T47D (cell line): Measurements from ENCODE around the gene BTBD1.
"Not testable (repeated sequence)": the region's sequence is repeated elsewhere in the genome, so short reads cannot be mapped to it uniquely, and the experiment has no call there.

ENCODE experiments used
- DNase-seq, 2 experiments: peaks; one replicate each; pipeline versions ENCODE4 v3.0.0 to v3.0.0-alpha.2; 2011 to 2012; ENCODE audit warnings: low read depth in 1 of 2, low spot score in 1 of 2
- JUND ChIP-seq: IDR thresholded peaks from 2 replicates; pipeline ENCODE4 v1.6.1; 2012; ENCODE audit warnings: low read depth
- in situ Hi-C: cut with HindIII; loops from 2 replicates; pipeline ENCODE4 v1.10.0; 2016; ENCODE audit warnings: low sequenced_read_pairs, low pct_unique_long_range_greater_than_20kb

The BTBD1 gene

DNA sequence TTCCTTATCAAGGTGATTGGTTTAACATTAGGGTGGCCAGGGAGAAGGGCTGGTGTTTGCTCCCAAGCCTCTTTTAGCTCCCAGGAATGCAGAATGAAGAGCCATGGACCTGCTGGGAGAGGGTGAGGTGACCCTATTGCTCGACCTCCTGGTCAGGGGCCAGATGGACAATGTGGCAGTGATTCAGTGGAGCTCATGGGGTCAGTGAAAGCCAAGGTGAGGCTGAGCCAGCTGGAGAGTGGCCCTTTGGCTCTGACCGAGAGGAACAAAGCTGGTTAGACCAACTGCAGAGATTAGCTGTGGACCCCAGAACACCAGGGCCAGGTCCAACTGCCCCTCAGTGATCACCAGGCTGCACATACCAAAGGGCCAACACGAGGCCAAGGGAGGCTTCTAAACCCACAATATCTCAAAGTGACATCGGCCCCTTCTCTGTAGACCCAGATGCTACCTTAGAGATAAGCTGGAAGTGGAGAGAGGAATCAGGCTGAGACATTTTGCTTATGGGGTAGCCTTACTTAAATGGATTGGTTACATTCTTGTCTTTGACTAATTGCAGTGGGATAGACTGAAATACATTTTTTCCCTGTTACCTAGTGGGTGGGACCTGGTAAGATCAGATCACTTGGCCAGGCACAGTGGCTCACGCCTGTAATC, 15.8 kb upstream of the BTBD1 start:
- no peak for TF ChIP-seq JUND
- in situ Hi-C loops = no loop called here
- no peak for DNase-seq

DNA sequence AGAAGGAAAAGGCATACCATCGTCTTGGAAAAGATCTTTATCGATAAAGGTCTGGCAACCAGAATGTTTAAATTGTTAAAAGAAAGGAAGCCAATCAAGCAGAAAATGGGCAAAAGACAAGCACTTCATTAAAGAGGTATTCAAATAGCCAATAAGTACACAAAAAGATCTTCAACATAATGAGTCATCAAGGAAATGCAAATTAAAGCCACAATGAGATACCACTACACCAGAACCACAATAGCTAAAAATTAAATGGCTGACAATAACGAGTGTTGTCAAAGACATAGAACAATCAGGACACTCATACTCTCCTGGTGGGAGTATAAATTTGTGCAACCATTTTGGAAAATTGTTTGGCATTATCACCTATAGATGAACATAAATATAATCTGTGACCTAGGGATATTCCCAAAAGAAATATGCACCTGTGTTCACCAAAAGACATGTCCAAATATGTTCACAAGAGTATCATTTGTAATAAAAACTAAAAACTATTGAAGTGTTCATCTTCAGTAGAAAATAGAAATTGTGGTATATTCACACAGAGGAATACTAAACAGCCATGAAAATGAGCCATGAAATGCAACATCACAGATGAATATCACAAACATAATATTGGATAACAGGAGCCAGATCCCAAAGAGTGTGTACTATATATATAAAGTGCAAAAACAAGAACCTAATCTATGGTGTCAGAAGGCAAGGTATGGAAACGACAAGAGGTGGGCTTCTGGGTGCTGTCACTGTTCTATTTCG, 14.4 kb upstream of the BTBD1 start:
- DNase-seq = no peak
- TF ChIP-seq JUND = no peak
- in situ Hi-C loops = no loop called here

DNA sequence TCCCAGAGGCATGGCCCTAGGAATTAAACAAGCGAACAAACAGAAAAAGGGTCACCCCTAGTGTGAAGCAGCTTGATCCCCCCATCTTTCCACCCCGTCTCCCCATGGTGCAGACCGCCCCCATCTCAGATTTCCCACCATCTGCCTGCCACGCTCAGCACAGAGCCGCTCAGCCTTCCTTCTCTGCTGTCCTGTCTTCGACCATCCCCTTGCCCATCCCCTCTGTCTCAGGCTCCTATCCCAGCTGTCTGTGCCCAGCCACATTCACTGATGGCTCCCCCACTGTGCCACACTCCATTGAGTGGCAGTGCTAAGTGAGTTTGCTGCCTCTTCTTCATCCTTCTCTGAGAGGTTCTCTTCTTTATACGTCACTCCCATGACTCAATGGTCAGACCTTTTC, 11.7 kb upstream of the BTBD1 start:
- no peak for DNase-seq
- in situ Hi-C loops = no loop called here
- no peak for TF ChIP-seq JUND

DNA sequence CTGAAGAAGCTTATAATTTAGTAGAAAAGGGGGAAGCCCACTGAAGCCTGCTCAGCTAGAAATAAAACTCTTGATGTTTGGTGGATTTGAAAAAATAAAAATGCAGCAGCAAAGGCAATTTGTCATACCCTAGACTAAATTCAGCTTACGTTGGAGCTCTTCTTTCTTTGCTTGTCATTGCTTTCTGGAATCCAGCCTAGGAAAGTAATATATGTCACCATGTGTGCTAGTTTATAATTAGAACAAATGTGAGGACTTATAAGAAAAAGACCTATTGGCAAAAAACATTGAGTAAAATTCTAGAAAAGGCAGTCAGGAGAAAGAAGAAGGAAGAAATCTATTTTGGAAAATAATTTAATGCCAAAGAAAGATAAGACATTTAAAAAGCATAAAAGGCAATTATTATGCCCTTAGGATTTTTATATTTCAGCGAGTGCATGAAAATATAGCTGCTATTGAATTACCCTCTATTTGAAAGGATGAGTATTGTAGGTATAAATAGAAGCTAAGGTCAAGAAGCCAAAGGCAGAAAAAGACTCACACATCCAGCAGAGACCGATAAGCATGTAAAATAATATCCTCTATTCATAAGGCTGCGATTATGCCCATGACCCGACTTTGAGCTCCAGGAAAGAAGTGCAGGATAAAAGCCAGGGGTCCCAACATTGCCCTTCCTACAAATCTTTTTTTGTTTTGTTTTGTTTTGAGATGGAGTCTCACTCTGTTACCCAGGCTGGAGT, 10.6 kb upstream of the BTBD1 start:
- no peak for DNase-seq
- no peak for TF ChIP-seq JUND
- in situ Hi-C loops = no loop called here

DNA sequence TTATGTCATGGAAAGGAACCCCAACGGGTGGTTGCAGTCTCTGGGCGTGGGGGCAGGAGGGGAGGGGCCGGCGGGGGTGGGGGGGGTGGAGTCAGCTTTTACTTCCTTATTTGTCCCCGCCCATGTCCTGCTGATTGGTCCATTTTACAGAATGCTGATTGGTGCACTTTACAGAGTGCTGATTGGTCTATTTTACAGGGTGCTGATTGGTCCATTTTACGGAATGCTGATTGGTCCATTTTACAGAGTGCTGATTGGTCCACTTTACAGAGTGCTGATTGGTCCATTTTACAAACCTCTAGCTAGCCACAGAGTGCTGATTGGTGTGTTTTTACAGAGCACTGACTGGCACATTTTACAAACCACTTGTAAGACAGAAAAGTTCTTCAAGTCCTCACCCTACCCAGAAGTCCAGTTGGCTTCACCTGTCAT, 2.2 kb upstream of the BTBD1 start:
- in situ Hi-C loops = not testable (repeated sequence)
- peak in 1 of 2 experiments; percentile 73 for DNase-seq

DNA sequence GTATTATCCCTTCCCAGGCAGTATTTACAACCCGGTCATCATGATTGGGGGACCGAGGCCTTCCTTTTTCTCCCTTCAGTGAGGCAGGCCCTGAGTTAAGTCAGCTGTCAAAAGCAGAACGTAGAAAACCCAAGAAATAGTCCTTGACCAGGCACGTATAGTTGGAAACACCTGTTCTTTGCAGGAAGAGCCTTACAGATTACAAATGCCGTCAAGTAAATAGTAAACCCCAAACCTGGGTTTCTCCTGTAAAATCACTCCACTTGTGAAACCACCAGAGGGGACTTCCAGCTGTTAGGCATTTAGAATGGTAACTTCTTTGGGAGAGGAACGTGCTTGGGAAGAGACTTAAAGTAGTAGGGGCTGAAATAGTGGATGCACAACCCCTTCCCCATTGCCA, 1.0 kb upstream of the BTBD1 start:
- no peak for DNase-seq
- in situ Hi-C loops = no loop called here
- no peak for TF ChIP-seq JUND

GRCh38 chr15:83067638-83067962, 548 bp upstream of the BTBD1 start:
- no peak for TF ChIP-seq JUND
- no peak for DNase-seq
- in situ Hi-C loops = no loop called here

DNA sequence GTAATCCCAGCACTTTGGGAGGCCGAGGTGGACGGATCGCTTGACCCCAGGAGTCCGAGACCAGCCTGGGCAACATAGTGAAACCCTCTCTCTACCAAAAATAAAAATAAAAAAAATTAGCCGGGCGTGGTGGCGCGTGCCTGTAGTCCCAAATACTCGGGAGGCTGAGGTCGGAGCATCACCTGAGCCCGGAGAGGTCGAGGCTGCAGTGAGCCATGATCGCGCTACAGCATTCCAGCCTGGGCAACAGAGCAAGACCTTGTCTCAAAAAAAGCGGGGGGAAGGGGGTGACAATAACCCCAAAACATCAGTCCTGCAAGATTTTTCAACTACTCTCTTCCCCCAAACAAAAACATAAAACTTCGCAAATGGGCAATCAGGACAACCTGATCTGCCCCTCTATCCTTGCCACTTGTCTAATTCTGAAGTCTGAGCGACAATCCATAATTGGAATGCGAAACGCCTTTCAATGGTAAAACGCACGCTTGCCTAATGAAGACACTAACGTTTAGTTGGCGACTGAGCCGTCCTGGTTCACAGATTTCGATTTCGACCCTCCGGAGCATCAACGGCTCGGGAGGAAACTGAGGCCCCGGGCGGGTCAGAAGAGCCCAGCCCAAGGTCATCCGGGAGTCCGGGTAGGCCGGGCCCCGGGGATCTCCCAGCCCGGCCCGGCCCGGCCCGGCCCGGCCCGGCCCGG, 868 bp downstream of the BTBD1 start:
- TF ChIP-seq JUND = no peak
- peak in 1 of 2 experiments; percentile 16 for DNase-seq
- in situ Hi-C loops = no loop called here

- in situ Hi-C loops = no loop called here
- DNase-seq = no peak
- no peak for TF ChIP-seq JUND
Observed at GRCh38 chr15:83065431-83065830, 1.6 kb downstream of the BTBD1 start.

- in situ Hi-C loops = no loop called here
- no peak for TF ChIP-seq JUND
- DNase-seq = no peak
Observed at GRCh38 chr15:83064859-83065258, 2.2 kb downstream of the BTBD1 start.

DNA sequence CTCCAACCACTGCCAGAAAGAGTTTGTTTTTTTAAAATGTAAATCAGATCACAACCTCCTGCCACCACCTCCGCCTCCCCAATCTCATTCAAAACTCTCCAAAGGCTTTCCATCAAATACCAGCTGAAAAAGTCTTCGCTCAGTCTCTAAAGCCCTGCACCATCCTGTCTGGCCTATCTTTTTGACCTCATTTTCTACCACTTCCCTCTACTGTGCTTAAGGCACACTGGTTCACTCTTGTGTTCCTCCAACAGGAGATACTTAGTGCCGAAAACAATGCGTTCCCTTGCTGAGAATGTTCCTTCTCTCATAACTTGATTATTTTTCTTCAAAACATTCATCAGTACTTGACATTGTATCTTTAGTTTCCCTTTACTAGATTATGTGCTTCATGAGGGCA, 3.5 kb downstream of the BTBD1 start:
- in situ Hi-C loops = no loop called here
- DNase-seq = no peak
- TF ChIP-seq JUND = no peak

DNA sequence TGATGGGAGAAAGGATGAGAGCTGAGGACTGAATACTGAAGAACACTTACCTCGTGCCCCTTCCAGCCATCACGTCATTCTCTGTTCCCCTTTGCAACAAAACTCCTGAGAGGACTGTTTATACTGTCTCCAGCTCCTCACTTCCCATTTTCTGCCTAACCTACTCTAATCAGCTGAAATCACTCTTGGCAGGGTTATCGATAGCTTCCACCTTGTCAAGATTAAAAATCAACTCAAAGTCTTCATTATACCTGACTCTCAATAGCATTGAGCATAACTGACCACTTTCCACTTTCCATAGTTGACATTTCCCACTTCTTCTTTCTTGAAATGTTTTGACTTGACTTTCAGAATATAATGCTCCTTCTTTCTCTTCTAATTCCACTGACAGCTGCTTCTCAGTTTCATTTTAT, 4.3 kb downstream of the BTBD1 start:
- in situ Hi-C loops = no loop called here
- TF ChIP-seq JUND = no peak
- no peak for DNase-seq

- in situ Hi-C loops = no loop called here
- no peak for DNase-seq
- TF ChIP-seq JUND = no peak
Observed at GRCh38 chr15:83061680-83062079, 5.4 kb downstream of the BTBD1 start.
